Measurements from ENCODE around the gene TRMT112.
"Not testable (repeated sequence)": the region's sequence is repeated elsewhere in the genome, so short reads cannot be mapped to it uniquely, and the experiment has no call there.

The TRMT112 gene

GRCh38 chr11:64327375-64327774, 10.0 kb upstream of the TRMT112 start:
- no peak overlapping the region for H3K4me3 ChIP-seq (ENCODE audit: low read length)
- TF ChIP-seq CTCF (conservative IDR thresholded peaks at IDR 0.05; ENCODE audit: low read depth, low read length): no peak
- no peak for DNase-seq (ENCODE audit: low read depth)

- DNase-seq (ENCODE audit: low read depth): no peak
- no peak overlapping the region for H3K4me3 ChIP-seq (ENCODE audit: low read length)
- no peak for TF ChIP-seq CTCF (conservative IDR thresholded peaks at IDR 0.05; ENCODE audit: low read depth, low read length)
These were observed 7.5 kb upstream of the TRMT112 start for GRCh38 chr11:64324692-64325469.

GRCh38 chr11:64323984-64324383, 6.6 kb upstream of the TRMT112 start:
- DNase-seq (ENCODE audit: low read depth); H3K4me3 ChIP-seq (ENCODE audit: low read length): not testable (repeated sequence)

- no peak overlapping the region for H3K4me3 ChIP-seq (ENCODE audit: low read length)
- no peak for DNase-seq (ENCODE audit: low read depth)
- TF ChIP-seq CTCF (conservative IDR thresholded peaks at IDR 0.05; ENCODE audit: low read depth, low read length): no peak
These were observed 6.0 kb upstream of the TRMT112 start for GRCh38 chr11:64323373-64323772.

- H3K4me3 ChIP-seq (ENCODE audit: low read length): no peak overlapping the region
- no peak for DNase-seq (ENCODE audit: low read depth)
- TF ChIP-seq CTCF (conservative IDR thresholded peaks at IDR 0.05; ENCODE audit: low read depth, low read length): no peak
These were observed 5.5 kb upstream of the TRMT112 start for GRCh38 chr11:64322925-64323260.

- TF ChIP-seq CTCF (conservative IDR thresholded peaks at IDR 0.05; ENCODE audit: low read depth, low read length): no peak
- no peak overlapping the region for H3K4me3 ChIP-seq (ENCODE audit: low read length)
- no peak for DNase-seq (ENCODE audit: low read depth)
These were observed 4.2 kb upstream of the TRMT112 start for GRCh38 chr11:64321533-64321932.

- H3K4me3 ChIP-seq (ENCODE audit: low read length): no peak overlapping the region
- DNase-seq (ENCODE audit: low read depth): no peak
- no peak for TF ChIP-seq CTCF (conservative IDR thresholded peaks at IDR 0.05; ENCODE audit: low read depth, low read length)
These were observed 3.7 kb upstream of the TRMT112 start for GRCh38 chr11:64321026-64321425.
